Hepatocyte (in vitro differentiated cells): ENCODE measurements around the gene ESYT3.

Experiments used
- EZH2 ChIP-seq: fragments of 200-600 bp; sonication (generic); IDR thresholded peaks from 2 replicates; pipeline ENCODE4 v1.6.1; 2016; ENCODE audit warnings: antibody characterized with exemption, mild to moderate bottlenecking, borderline replicate concordance
- TF ChIP-seq, protein P1 (sequence below): fragments of 200-600 bp; sonication (generic); IDR thresholded peaks from 2 replicates; pipeline ENCODE4 v1.5.1; 2016; ENCODE audit warnings: antibody characterized with exemption, mild to moderate bottlenecking; ENCODE audit not compliant: poor library complexity

GRCh38 chr3:138458774-138459499, 24.5 kb downstream of the ESYT3 start:
- TF ChIP-seq, protein P1, sequence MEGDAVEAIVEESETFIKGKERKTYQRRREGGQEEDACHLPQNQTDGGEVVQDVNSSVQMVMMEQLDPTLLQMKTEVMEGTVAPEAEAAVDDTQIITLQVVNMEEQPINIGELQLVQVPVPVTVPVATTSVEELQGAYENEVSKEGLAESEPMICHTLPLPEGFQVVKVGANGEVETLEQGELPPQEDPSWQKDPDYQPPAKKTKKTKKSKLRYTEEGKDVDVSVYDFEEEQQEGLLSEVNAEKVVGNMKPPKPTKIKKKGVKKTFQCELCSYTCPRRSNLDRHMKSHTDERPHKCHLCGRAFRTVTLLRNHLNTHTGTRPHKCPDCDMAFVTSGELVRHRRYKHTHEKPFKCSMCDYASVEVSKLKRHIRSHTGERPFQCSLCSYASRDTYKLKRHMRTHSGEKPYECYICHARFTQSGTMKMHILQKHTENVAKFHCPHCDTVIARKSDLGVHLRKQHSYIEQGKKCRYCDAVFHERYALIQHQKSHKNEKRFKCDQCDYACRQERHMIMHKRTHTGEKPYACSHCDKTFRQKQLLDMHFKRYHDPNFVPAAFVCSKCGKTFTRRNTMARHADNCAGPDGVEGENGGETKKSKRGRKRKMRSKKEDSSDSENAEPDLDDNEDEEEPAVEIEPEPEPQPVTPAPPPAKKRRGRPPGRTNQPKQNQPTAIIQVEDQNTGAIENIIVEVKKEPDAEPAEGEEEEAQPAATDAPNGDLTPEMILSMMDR = no peak
- no peak for TF ChIP-seq EZH2
